Activated CD8-positive, alpha-beta memory T cell treated with anti-CD3 and anti-CD28 coated beads, Interleukin-2, amount 50 U/mL, for 24 hours (primary cell): ENCODE data around the gene TGFBI.
A peak's percentile ranks its signal among the peaks of the same experiment; 100 is the strongest.

Source experiments
- DNase-seq: peaks from one replicate; pipeline ENCODE4 v3.0.0-alpha.2; 2020; ENCODE audit errors: extremely low read depth

TGFBI gene

GRCh38 chr5:136025900-136026299, 2.9 kb upstream of the TGFBI start:
- no peak for DNase-seq

GRCh38 chr5:136026636-136027035, 2.2 kb upstream of the TGFBI start:
- DNase-seq: no peak

GRCh38 chr5:136027311-136027710, 1.5 kb upstream of the TGFBI start:
- no peak for DNase-seq

GRCh38 chr5:136028090-136028489, 698 bp upstream of the TGFBI start:
- DNase-seq: no peak

- DNase-seq: no peak
Measured at GRCh38 chr5:136030252-136030651, 1.5 kb downstream of the TGFBI start.

GRCh38 chr5:136030956-136031611, 2.3 kb downstream of the TGFBI start:
- DNase-seq: no peak

- DNase-seq: no peak
Measured at GRCh38 chr5:136031711-136032110, 2.9 kb downstream of the TGFBI start.

GRCh38 chr5:136032564-136032963, 3.8 kb downstream of the TGFBI start:
- no peak for DNase-seq

GRCh38 chr5:136033234-136033633, 4.4 kb downstream of the TGFBI start:
- no peak for DNase-seq

GRCh38 chr5:136033848-136034247, 5.1 kb downstream of the TGFBI start:
- no peak for DNase-seq

- no peak for DNase-seq
Measured at GRCh38 chr5:136034492-136034891, 5.7 kb downstream of the TGFBI start.

GRCh38 chr5:136034984-136035383, 6.2 kb downstream of the TGFBI start:
- DNase-seq: no peak

- DNase-seq: no peak
Measured at GRCh38 chr5:136035837-136036236, 7.0 kb downstream of the TGFBI start.

- DNase-seq: no peak
Measured at GRCh38 chr5:136036293-136036911, 7.6 kb downstream of the TGFBI start.

- DNase-seq: peak; percentile 7
Measured at GRCh38 chr5:136037001-136037705, 8.4 kb downstream of the TGFBI start.

GRCh38 chr5:136038635-136039034, 9.8 kb downstream of the TGFBI start:
- DNase-seq: no peak

GRCh38 chr5:136039202-136039601, 10.4 kb downstream of the TGFBI start:
- DNase-seq: no peak

GRCh38 chr5:136040746-136041415, 12.1 kb downstream of the TGFBI start:
- no peak for DNase-seq

GRCh38 chr5:136042156-136042555, 13.4 kb downstream of the TGFBI start:
- DNase-seq: no peak

GRCh38 chr5:136042665-136043121, 13.9 kb downstream of the TGFBI start:
- no peak for DNase-seq

GRCh38 chr5:136043551-136043950, 14.8 kb downstream of the TGFBI start:
- DNase-seq: no peak

- no peak for DNase-seq
Measured at GRCh38 chr5:136043968-136044610, 15.3 kb downstream of the TGFBI start.
